ENCODE measurements around the gene SERPINI1.

- TF ChIP-seq POLR2A (IDR thresholded peaks at IDR 0.05) = no peak
- TF ChIP-seq CTCF (IDR thresholded peaks at IDR 0.05) = no peak
Measured at GRCh38 chr3:167714871-167715270, 20.6 kb upstream of the SERPINI1 start.
